ENCODE results near the gene KIAA1958.

DNA sequence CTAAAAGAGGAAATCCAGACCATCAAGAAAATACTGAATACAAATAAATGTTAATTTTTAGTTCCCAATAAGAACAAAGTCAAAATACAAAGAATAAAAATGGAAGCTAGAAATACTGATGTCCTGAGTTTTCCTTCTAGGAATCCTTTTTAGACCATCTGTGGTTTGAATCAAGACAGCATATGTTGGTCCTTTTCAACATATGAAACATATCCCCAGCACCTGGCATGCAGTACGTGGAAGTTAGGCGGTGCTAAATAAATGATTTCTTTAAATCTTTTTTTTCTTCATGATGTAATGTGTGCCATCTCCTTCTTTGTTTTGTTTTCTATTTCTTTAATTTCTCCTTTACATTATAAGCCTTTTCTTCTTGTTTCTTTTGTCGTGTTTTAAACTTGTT is 34.0 kb downstream of the KIAA1958 start:
- no peak for TF ChIP-seq POLR2A (IDR thresholded peaks at IDR 0.05)
- TF ChIP-seq, protein P1, sequence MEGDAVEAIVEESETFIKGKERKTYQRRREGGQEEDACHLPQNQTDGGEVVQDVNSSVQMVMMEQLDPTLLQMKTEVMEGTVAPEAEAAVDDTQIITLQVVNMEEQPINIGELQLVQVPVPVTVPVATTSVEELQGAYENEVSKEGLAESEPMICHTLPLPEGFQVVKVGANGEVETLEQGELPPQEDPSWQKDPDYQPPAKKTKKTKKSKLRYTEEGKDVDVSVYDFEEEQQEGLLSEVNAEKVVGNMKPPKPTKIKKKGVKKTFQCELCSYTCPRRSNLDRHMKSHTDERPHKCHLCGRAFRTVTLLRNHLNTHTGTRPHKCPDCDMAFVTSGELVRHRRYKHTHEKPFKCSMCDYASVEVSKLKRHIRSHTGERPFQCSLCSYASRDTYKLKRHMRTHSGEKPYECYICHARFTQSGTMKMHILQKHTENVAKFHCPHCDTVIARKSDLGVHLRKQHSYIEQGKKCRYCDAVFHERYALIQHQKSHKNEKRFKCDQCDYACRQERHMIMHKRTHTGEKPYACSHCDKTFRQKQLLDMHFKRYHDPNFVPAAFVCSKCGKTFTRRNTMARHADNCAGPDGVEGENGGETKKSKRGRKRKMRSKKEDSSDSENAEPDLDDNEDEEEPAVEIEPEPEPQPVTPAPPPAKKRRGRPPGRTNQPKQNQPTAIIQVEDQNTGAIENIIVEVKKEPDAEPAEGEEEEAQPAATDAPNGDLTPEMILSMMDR (IDR thresholded peaks at IDR 0.05) = no peak

Data from lower leg skin (tissue), 3 donors.